Gastroesophageal sphincter (tissue), 3 donors: ENCODE measurements around the gene MAPK11.

ENCODE experiments used
- EP300 ChIP-seq: sonication (generic); formaldehyde crosslinking; IDR thresholded peaks from one replicate; pipeline ENCODE4 v1.6.1; 2017; ENCODE audit warnings: antibody characterized with exemption, mild to moderate bottlenecking
- POLR2AphosphoS5 ChIP-seq: sonication (generic); formaldehyde crosslinking; IDR thresholded peaks from one replicate; pipeline ENCODE4 v1.6.1; 2017; ENCODE audit warnings: antibody characterized with exemption
- TF ChIP-seq, protein P1 (sequence below), 4 experiments: fragments of 200-600 bp in 2 of 4; fragments of 450-650 bp in 2 of 4; sonication (generic) in 1 of 4; IDR thresholded peaks; one replicate each; pipeline ENCODE4 v1.5.1; 2017 to 2019; ENCODE audit warnings: antibody characterized with exemption in 4 of 4, mild to moderate bottlenecking in 2 of 4, moderate library complexity in 2 of 4

- TF ChIP-seq, protein P1, sequence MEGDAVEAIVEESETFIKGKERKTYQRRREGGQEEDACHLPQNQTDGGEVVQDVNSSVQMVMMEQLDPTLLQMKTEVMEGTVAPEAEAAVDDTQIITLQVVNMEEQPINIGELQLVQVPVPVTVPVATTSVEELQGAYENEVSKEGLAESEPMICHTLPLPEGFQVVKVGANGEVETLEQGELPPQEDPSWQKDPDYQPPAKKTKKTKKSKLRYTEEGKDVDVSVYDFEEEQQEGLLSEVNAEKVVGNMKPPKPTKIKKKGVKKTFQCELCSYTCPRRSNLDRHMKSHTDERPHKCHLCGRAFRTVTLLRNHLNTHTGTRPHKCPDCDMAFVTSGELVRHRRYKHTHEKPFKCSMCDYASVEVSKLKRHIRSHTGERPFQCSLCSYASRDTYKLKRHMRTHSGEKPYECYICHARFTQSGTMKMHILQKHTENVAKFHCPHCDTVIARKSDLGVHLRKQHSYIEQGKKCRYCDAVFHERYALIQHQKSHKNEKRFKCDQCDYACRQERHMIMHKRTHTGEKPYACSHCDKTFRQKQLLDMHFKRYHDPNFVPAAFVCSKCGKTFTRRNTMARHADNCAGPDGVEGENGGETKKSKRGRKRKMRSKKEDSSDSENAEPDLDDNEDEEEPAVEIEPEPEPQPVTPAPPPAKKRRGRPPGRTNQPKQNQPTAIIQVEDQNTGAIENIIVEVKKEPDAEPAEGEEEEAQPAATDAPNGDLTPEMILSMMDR (IDR thresholded peaks at IDR 0.05): no peak
- TF ChIP-seq EP300: no peak
- TF ChIP-seq POLR2AphosphoS5: no peak
Observed at GRCh38 chr22:50262973-50263617, 7.1 kb downstream of the MAPK11 start.
